OCI-LY1 (cell line): ENCODE data around the gene BRD3.

Source experiments
- H2AFZ ChIP-seq: fragments of 200-600 bp; sonication (generic), shearing (Covaris generic); 2 replicates; pipeline ENCODE4 v1.6.0; 2014; ENCODE audit warnings: antibody characterized with exemption, mild to moderate bottlenecking, low read length
- H3F3A ChIP-seq: fragments of 200-600 bp; sonication (generic), shearing (Covaris generic); 2 replicates; pipeline ENCODE4 v1.6.0; 2014; ENCODE audit warnings: mild to moderate bottlenecking, antibody characterized with exemption, low read length, moderate library complexity; ENCODE audit not compliant: insufficient read depth
- H3K27ac ChIP-seq: fragments of 200-600 bp; sonication (generic); 2 replicates; pipeline ENCODE4 v1.5.1; 2014; ENCODE audit warnings: low read length, mixed run types, mild to moderate bottlenecking, low read depth; ENCODE audit not compliant: poor library complexity, severe bottlenecking
- H3K27me3 ChIP-seq: fragments of 200-600 bp; sonication (generic); 2 replicates; pipeline ENCODE4 v1.6.0; 2014; ENCODE audit warnings: antibody characterized with exemption, mild to moderate bottlenecking, low read length, moderate library complexity; ENCODE audit not compliant: insufficient read depth
- H3K36me3 ChIP-seq: fragments of 200-600 bp; sonication (generic); 2 replicates; pipeline ENCODE4 v1.6.1; 2014; ENCODE audit warnings: mild to moderate bottlenecking, antibody characterized with exemption, low read length, moderate library complexity, mixed read lengths; ENCODE audit not compliant: insufficient read depth
- H3K4me1 ChIP-seq: fragments of 200-600 bp; sonication (generic); 2 replicates; pipeline ENCODE4 v1.5.1; 2014; ENCODE audit warnings: mild to moderate bottlenecking, low read length, moderate library complexity; ENCODE audit not compliant: insufficient read depth, severe bottlenecking
- H3K4me2 ChIP-seq: fragments of 200-600 bp; sonication (generic), shearing (Covaris generic); 2 replicates; pipeline ENCODE4 v1.6.1; 2014; ENCODE audit warnings: low read length
- H3K4me3 ChIP-seq: fragments of 200-600 bp; sonication (generic); 2 replicates; pipeline ENCODE4 v1.5.1; 2014; ENCODE audit warnings: low read length, low read depth, mild to moderate bottlenecking, mixed read lengths; ENCODE audit not compliant: poor library complexity, severe bottlenecking
- H3K79me2 ChIP-seq: fragments of 200-600 bp; shearing (Covaris generic); 2 replicates; pipeline ENCODE4 v1.6.1; 2016; ENCODE audit warnings: mixed run types, low read length, mixed read lengths; ENCODE audit not compliant: insufficient read depth
- H3K9ac ChIP-seq: fragments of 200-600 bp; sonication (generic), shearing (Covaris generic); 2 replicates; pipeline ENCODE4 v1.6.1; 2014; ENCODE audit warnings: mild to moderate bottlenecking, low read length, mixed read lengths
- H3K9me2 ChIP-seq: fragments of 200-600 bp; sonication (generic), shearing (Covaris generic); 2 replicates; pipeline ENCODE4 v1.6.1; 2014; ENCODE audit warnings: low read depth, mild to moderate bottlenecking, low read length, mixed read lengths
- H3K9me3 ChIP-seq: fragments of 200-600 bp; shearing (Covaris generic); 2 replicates; pipeline ENCODE4 v1.6.1; 2014; ENCODE audit warnings: low read length, mixed read lengths
- H4K20me1 ChIP-seq: fragments of 200-600 bp; sonication (generic), shearing (Covaris generic); 2 replicates; pipeline ENCODE4 v1.6.0; 2016; ENCODE audit warnings: mild to moderate bottlenecking, low read length; ENCODE audit not compliant: insufficient read depth
- CTCF ChIP-seq: fragments of 200-600 bp; sonication (generic), shearing (Covaris generic); IDR thresholded peaks from 2 replicates; pipeline ENCODE4 v1.5.1; 2017; ENCODE audit warnings: mild to moderate bottlenecking, antibody characterized with exemption, low read length, moderate library complexity, mixed read lengths
- EZH2 ChIP-seq: fragments of 200-600 bp; sonication (generic), shearing (Covaris generic); IDR thresholded peaks from 2 replicates; pipeline ENCODE4 v1.8.0; 2017; ENCODE audit warnings: borderline replicate concordance, mixed run types, mild to moderate bottlenecking, antibody characterized with exemption, low read length, moderate library complexity, mixed read lengths

The BRD3 gene

GRCh38 chr9:133996531-133997520, 71.0 kb downstream of the BRD3 start:
- peaks cover 6% of the 10 kb centered on the region for H3K4me1 ChIP-seq
- H3K4me2 ChIP-seq = no peak overlapping the region
- no peak overlapping the region for H2AFZ ChIP-seq
- H3K27ac ChIP-seq = no peak overlapping the region
- no peak for TF ChIP-seq CTCF
- no peak for TF ChIP-seq EZH2
- H3K36me3 ChIP-seq = no peaks in the 10 kb centered on the region
- H4K20me1 ChIP-seq = no peaks in the 10 kb centered on the region
- H3K79me2 ChIP-seq = no peaks in the 10 kb centered on the region
- H3K27me3 ChIP-seq = no peaks in the 10 kb centered on the region
- H3K9me2 ChIP-seq = no peaks in the 10 kb centered on the region
- no peak overlapping the region for H3K9ac ChIP-seq
- no peaks in the 10 kb centered on the region for H3F3A ChIP-seq
- H3K4me3 ChIP-seq = no peak overlapping the region
- no peaks in the 10 kb centered on the region for H3K9me3 ChIP-seq

- Histone ChIP-seq H2AFZ (no peak overlapping the region), H3K9me2 (no peaks in the 10 kb centered on the region), H3K27me3 (no peaks in the 10 kb centered on the region), H4K20me1 (no peaks in the 10 kb centered on the region), H3K4me1 (peaks cover 6% of the 10 kb centered on the region), H3F3A (no peaks in the 10 kb centered on the region), H3K79me2 (no peaks in the 10 kb centered on the region), H3K4me2 (no peak overlapping the region), H3K36me3 (no peaks in the 10 kb centered on the region), H3K4me3 (no peak overlapping the region), H3K27ac (no peak overlapping the region), H3K9me3 (no peaks in the 10 kb centered on the region), H3K9ac (no peak overlapping the region)
- TF ChIP-seq EZH2 (no peak), CTCF (no peak)
These were observed 72.6 kb downstream of the BRD3 start for GRCh38 chr9:133995012-133995896.

- no peaks in the 10 kb centered on the region for H3F3A ChIP-seq
- no peak overlapping the region for H3K4me2 ChIP-seq
- H3K79me2 ChIP-seq = no peaks in the 10 kb centered on the region
- H3K27ac ChIP-seq = no peak overlapping the region
- H3K9me3 ChIP-seq = no peaks in the 10 kb centered on the region
- H3K9me2 ChIP-seq = no peaks in the 10 kb centered on the region
- no peaks in the 10 kb centered on the region for H3K27me3 ChIP-seq
- no peak overlapping the region for H3K9ac ChIP-seq
- no peak overlapping the region for H2AFZ ChIP-seq
- H3K4me1 ChIP-seq = peaks cover 6% of the 10 kb centered on the region
- H3K4me3 ChIP-seq = no peak overlapping the region
- no peaks in the 10 kb centered on the region for H4K20me1 ChIP-seq
- TF ChIP-seq CTCF (peak; percentile 94), EZH2 (no peak)
- H3K36me3 ChIP-seq = no peaks in the 10 kb centered on the region
These were observed 73.3 kb downstream of the BRD3 start for GRCh38 chr9:133994353-133995011.
